PC-9 (cell line): ENCODE data around the gene ZDHHC7.
"Not testable (repeated sequence)": the region's sequence is repeated elsewhere in the genome, so short reads cannot be mapped to it uniquely, and the experiment has no call there.

Source experiments
- CTCF ChIP-seq: fragments of 200-600 bp; sonication (generic); conservative IDR thresholded peaks from 2 replicates; pipeline ENCODE4 v1.6.1; 2017; ENCODE audit warnings: mixed run types, antibody characterized with exemption, mild to moderate bottlenecking, moderate library complexity
- EZH2 ChIP-seq: fragments of 200-600 bp; sonication (generic); IDR thresholded peaks from 2 replicates; pipeline ENCODE4 v1.8.0; 2017; ENCODE audit warnings: antibody characterized with exemption, low read depth

- TF ChIP-seq CTCF, EZH2: not testable (repeated sequence)
These were observed 43.0 kb upstream of the ZDHHC7 start for GRCh38 chr16:85054321-85054720.
